MG63 (cell line): ENCODE measurements around the gene TGM6. TPM values are rescaled to one million over a fixed set of nuclear protein-coding genes. Genes with fewer than 3 reads are reported as not detected.

Experiments
- total RNA-seq: library from RNA; depleted of rRNA; stranded (reverse); fragments of >200 nt; shearing (Covaris generic); gene quantifications from 2 replicates; pipeline ENCODE4 v1.2.3, GENCODE V29; 2014; ENCODE audit warnings: low replicate concordance; rRNA removed

Gene TGM6
- total RNA-seq, 1 experiment from 2014 or later = not detected

Other genes starting within 250 kb of the TGM6 start
- not detected in 2 replicates for gene TGM3, start 84.9 kb upstream of the TGM6 start, total RNA-seq
- gene SNRPB, start 89.9 kb downstream of the TGM6 start, total RNA-seq = 621 and 775 TPM in 2 replicates
- 2.2 and 3.7 TPM in 2 replicates for gene ZNF343, start 128.0 kb downstream of the TGM6 start, total RNA-seq
- gene TMC2, start 155.7 kb downstream of the TGM6 start, total RNA-seq = not detected in 2 replicates